HG03097 (cell line): ENCODE measurements around the gene CNNM2.
A peak's percentile ranks its signal among the peaks of the same experiment; 100 is the strongest.
"Not testable (repeated sequence)": the region's sequence is repeated elsewhere in the genome, so short reads cannot be mapped to it uniquely, and the experiment has no call there.

Source experiments
- ATAC-seq: cut with Tn5 transposase; IDR thresholded peaks from one replicate; pipeline ENCODE4 v1.9.1; 2021; ENCODE audit not compliant: unreplicated experiment, low FRiP score

The CNNM2 gene

DNA sequence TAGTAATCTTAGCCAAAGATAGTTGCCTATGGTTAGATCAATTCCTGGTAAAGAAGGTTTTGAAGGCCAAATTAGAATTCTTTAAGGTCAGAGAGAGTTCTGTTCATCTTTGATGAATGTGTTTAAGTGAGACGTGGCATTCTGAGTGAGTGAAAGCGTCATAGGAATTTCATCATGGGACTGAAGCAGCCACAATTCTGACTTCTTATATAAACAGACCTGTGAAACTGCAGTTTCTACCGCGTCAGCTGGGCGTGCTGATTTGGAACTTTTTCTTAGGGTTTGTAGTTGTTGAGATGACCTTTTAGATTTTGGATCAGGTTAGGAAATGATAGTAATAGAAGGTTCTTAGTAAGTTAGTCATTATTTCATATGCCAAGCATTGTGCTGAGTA is 103.8 kb downstream of the CNNM2 start:
- no peak for ATAC-seq

DNA sequence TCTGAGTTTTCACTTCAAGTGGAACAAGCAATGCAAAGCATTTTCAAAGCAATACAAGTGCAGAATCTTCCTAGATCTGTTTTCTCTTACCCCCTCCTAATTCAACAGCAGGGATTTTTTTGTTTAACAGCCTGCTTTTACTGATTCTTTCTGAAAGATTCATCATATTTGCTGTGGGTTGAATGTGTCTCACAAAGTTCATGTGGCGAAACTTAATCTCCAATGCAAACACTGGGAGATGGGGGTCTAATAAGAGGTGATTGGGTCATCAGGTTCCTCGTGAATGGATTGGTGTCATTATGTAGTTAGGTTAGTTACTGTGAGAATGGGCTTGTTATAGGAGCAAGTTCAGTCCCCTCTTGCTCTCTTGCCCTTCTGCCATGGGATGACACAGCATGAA is 107.6 kb downstream of the CNNM2 start:
- no peak for ATAC-seq

GRCh38 chr10:103038570-103038969 is 120.5 kb downstream of the CNNM2 start:
- no peak for ATAC-seq

DNA sequence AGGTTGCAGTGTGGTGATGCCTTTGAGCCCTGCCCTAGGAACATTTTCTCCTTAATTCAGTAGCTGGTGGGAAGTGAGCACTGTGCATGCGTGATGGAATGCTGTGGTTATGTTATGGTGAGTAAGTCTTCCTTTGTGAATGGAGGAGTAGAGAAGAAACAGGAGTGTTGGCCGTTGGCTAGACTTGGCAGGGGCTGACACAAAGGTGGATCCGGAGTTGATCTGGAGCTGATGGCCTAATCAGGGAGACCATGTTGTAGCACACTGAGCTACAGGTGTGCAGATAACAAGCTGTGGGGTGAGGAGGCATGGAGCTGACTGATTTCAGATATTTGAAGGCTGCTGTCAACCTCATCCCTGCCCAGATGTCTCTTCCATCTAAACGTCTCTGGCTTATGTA is 122.3 kb downstream of the CNNM2 start:
- ATAC-seq: no peak

GRCh38 chr10:103041391-103041790 is 123.3 kb downstream of the CNNM2 start:
- ATAC-seq: no peak

GRCh38 chr10:103042129-103042528 is 124.0 kb downstream of the CNNM2 start:
- ATAC-seq: no peak

GRCh38 chr10:103042908-103043307 is 124.8 kb downstream of the CNNM2 start:
- ATAC-seq: no peak

DNA sequence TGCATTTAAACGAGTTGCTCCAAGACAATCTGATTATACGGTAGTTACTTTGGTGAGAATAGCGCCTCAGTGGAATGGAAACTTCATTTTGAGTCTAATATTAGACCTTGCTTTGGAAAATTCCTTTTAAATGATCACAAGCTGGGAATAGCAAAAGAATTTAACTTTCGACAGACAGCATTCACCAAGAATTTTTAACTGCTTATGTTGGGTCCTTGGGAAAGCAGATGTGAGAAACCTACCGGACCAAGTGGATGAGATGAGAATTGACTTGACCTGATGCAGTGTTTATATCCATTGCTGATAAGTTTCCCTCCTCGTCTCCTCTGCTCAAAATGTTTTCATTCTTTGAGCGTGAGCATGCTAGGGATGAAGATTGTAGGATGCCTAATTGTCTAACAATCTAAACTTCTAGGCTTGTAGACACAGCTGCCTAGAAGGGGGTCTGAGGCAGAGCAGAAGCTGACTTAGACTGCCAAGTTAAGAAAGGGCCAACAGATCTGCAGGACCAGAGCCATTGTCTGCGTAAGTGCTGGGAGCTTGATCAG is 126.9 kb downstream of the CNNM2 start:
- no peak for ATAC-seq

- ATAC-seq: no peak
Observed at GRCh38 chr10:103045961-103046360, 127.9 kb downstream of the CNNM2 start.

- ATAC-seq: no peak
Observed at GRCh38 chr10:103047381-103047780, 129.3 kb downstream of the CNNM2 start.

DNA sequence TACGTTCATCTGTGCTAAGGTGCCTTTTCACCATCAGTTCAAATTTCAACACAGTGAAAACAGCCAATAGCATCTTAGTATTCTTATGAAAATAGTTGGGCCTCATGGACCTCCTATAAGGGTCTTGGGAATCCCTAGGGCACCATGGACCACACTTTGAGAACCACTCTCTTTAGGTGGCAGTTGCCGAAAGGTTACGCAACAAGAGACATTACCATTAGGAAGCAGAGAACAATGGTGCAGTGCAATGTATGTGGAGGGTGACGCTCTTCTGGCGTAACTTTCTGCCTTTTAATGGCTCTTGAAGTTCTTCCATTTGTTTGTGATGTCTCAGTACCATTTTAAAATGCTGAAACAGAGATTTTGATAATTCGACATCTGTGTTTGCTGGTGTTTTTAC is 131.1 kb downstream of the CNNM2 start:
- no peak for ATAC-seq

DNA sequence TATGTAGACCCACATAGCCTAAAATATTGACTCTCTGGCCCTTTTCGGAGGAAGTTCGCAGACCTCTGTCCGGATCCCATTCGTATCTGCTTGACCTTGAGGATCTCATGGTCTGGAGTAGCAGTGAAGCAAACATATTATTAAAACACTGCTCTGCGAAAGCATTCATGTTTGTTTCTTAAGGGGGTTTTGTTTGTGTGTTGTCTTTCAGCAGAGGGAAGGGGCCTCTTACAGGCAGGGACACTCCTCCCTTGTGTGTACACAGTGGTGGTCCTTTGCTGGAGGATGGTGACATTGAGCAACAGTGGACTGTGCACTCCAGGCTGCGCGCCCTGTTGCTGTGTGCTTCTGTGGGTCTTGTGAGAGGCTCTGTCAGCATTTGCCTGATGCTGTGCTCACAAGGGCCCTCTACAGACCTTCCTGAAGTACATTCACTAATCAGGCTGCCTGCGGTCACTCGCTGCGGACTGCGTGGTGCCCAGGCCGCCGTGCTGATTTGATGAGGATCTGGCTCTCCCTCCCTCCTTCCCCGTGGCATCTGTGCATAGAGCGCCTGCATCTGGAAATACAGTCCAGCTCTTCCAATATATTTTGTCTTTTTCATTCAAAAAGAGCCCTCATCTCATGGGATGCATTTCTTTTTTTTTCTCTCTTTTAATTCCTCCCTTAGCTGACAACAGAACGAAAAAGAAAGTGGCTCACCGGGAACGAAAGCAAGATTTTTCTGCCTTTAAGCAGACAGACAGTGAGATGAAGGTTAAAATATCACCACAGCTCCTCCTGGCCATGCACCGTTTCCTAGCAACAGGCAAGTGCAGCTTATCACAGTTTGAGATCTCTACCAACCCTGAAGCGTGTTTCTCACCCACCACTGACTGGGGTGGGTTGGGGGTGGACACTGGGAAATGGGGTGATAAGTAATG is 135.8 kb downstream of the CNNM2 start:
- ATAC-seq: peak; percentile 81

DNA sequence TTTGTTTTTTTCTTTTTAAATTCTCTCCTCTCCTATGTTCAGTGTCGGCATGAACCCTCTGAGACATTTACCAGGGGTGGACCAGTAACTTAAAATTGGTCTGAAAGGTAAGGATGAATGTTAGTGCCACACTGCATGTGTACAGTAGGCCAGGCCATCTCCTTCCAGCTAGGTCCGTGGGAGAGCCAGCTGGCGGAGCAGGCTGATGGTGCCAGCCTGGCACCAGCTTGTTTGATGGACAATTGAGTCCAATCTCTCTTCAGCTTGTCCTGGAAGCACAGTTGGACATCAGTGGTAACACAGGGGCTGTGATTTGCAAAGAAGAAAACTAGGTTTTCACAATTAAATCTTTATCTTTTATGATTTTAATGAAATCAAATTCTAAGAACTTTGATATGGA is 136.5 kb downstream of the CNNM2 start:
- peak; percentile 6 for ATAC-seq

DNA sequence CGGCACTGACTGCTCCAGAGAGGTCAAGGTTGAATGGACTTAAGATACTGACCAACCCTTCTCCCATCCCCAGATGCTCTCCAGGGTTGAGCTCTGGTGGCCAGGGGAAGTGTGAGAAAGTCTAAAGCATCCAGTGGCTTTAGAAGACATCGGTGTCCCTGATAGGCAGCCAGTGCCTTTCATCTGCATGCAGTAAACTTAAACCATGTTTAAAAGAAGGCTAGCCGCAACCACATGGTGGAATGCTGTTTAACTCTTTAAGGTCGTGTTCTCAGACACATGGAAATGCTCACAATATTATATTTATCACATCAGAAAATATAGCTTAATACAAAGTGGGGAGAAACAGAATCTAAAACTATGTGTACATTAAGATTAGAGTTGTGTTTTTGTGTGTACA is 137.0 kb downstream of the CNNM2 start:
- ATAC-seq: no peak

DNA sequence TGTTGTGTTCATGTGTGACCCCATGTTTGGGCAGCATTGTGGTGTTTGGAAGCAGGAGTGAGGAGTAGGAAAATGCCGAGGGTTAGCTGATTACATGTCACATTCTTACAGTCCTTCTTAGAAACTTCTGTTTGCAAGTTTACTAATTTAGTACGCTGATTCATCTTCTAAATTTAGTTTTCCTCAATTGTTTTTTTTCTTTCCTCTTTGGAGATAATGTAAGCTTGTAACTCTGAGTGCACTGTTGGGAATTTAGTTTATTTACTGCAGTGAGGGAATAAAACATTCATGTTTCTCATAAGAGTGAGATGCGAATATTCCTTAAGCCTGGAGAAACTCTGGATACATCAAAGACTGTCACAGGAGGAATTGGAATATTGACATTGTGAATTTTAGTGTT is 139.9 kb downstream of the CNNM2 start:
- ATAC-seq: no peak

- ATAC-seq: no peak
Observed at GRCh38 chr10:103060575-103060974, 142.5 kb downstream of the CNNM2 start.

DNA sequence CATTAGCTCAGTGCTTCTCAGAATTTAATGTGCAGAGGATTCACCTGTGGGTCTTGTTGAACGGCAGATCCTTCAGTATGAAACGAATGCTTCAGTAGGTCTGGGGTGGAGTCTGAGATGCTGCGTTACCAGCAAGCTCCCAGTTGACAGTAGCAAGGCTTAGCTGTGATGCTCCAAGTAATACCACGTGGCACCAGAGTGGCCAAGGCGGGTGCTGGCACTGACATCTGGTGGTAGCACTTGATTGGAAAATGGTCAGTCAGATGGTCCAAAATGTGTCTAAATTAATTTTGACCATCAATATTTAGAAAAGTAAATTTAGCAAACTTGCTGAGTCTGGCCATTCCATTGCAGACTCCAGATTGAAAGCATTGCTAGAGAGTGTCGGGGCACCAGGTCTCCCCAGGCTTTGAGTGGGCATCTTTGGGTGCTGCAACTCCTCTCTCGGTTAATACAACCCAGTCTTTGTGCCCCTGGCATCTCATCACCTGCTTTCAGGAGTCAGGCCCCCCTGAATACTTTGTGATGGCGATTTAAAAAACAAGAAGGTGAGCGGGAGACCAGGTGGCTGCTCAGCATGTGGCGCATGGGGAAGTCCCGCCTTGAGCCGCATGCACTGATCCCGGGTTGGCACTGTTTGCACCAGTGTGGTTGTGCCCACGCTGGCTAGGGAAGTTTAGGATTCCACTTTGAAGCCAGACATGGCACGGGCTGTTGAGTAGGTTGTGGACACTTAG is 144.9 kb downstream of the CNNM2 start:
- ATAC-seq: no peak

DNA sequence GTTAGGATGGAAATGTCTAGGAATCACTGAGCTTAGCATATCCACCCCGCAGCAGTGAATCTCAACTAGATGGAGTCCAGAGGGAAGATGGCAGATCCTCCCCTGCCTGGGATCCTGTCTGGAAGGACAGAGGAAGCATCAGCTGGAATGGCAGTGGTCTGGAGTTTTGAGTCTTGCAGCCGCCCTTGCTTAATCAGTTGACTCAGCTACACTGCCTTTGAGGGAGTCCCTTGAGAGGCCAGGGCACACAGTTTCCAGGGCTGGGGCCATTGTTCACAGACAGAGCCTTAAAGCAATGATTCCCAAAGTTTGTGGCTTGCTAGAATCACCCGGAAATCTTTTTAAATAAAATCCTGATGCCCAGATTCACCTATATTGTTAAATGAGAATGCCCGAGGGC is 146.9 kb downstream of the CNNM2 start:
- no peak for ATAC-seq

DNA sequence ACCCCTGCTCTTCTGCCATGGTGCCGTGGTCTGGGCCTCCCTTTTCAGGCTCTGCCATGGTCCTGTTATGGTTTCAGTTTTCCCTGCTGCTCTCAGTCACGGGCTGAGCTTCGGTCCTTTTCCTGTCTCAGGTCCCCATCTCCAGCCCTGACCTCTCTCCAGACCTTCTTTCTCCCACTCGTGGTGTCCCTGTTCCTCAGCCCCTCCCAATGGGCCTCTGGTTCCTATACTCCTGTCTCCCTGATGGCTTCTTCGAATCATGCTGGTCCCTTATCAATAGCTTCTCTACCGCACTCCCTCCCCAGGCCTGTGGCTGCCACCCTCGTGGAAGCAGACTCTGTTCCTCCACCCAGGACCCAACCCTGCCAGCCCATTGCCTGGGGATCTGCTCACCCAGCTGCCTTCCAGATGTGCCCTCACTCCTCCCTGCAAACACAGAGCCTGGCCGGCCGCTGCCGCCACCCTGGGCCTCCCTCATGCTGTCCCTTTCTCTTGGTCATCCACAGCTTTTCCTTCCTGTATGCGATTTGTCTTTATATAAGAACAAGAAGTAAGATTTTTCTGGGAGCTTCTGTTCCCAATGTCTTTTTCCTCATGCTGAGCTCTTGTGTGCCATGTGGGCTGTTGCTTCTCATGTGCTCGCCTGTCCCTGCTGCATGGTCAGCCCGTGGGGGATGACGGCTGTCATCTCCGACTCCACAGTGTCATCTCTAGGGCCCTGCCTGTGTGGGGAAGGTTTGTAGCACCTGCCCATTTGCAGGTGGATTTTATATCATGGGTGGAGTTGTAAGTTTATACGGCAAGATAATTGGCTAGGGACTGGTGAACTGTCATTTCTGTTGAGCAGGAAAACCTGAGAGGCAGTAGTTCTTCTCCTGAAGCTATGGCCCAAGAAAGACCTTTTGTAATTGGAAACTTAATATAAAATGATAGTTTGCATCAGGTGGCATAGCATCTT is 148.3 kb downstream of the CNNM2 start:
- ATAC-seq: no peak

DNA sequence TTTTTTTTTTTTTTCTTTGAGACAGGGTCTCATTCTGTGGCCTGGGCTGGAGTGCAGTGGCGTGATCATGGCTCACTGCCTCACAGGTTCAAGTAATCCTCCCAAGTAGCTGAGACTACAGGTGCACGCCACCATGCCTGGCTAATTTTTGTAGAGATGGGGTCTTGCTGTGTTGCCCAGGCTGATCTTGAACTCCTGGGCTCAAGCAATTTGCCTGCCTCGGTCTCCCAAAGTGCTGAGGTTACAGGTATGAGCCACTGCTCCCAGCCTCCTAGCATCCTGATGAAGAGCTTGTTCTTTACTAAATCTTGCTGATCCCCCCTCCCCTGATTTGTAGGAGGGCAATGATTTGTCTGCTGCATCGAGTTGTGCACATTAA is 149.0 kb downstream of the CNNM2 start:
- ATAC-seq: not testable (repeated sequence)

- ATAC-seq: no peak
Observed at GRCh38 chr10:103067484-103067883, 149.4 kb downstream of the CNNM2 start.
